ENCODE results near the gene THSD7B. TPM values are rescaled to one million over a fixed set of nuclear protein-coding genes. Genes with fewer than 3 reads are reported as not detected.

Gene THSD7B
- total and polyA plus RNA-seq, 10 of the 15 experiments (the other 5 are each of a cell fraction or from before 2014, with no cell fraction given) = 0.03 to 0.56 (median 0.28) TPM

GRCh38 chr2:136966485-136966884 is 201.1 kb downstream of the THSD7B start (continued):
- TF ChIP-seq REST (IDR thresholded peaks at IDR 0.05; ENCODE audit: low read depth, low read length) = no peak
- TF ChIP-seq NR2C2 (IDR thresholded peaks at IDR 0.05; ENCODE audit: borderline replicate concordance, control insufficient read depth, insufficient read length, low read depth) = no peak
- no peak for TF ChIP-seq MAX (IDR thresholded peaks at IDR 0.05; ENCODE audit: low read depth, low read length)
- no peak for TF ChIP-seq IRF4 (IDR thresholded peaks at IDR 0.05; ENCODE audit: low read depth, low read length)

GRCh38 chr2:136980303-136980702 is 215.0 kb downstream of the THSD7B start:
- Histone ChIP-seq H2AFZ (ENCODE audit: control insufficient read depth, low read depth, low read length) (no peak overlapping the region), H3K79me2 (ENCODE audit: control insufficient read depth, insufficient read depth, low read length) (no peaks in the 10 kb centered on the region), H3K4me3 (no peak overlapping the region), H3K36me3 (ENCODE audit: control insufficient read depth in 2 of 2, insufficient read depth in 2 of 2, low read length in 1 of 2) (no peaks in the 10 kb centered on the region), H3K27me3 (replicated peaks in 1 of 2; ENCODE audit: control insufficient read depth in 2 of 2, insufficient read depth in 2 of 2, low read length in 1 of 2) (no peaks in the 10 kb centered on the region), H3K4me2 (ENCODE audit: control insufficient read depth, insufficient read depth) (no peak overlapping the region), H3K9me3 (replicated peaks; ENCODE audit: control insufficient read depth, insufficient read depth, low read length) (no peaks in the 10 kb centered on the region), H3K27ac (ENCODE audit: control insufficient read depth, insufficient read depth) (no peak overlapping the region), H3K9ac (ENCODE audit: control insufficient read depth, insufficient read depth, low read length) (no peak overlapping the region), H3K4me1 (ENCODE audit: control insufficient read depth, insufficient read depth, low read length) (no peaks in the 10 kb centered on the region), H4K20me1 (ENCODE audit: control insufficient read depth, insufficient read depth) (no peaks in the 10 kb centered on the region)
- ChIA-PET RAD21 (ENCODE audit: unreplicated experiment) (no interaction called here), POLR2A (no interaction called here), CTCF (interaction anchor here (0.6 kb wide), 1 partner anchor 715 kb away, joined by 5 read pairs; no protein-coding TSS in a partner anchor), SMC1A (ENCODE audit: uncharacterized antibody, unreplicated experiment) (no interaction called here)
- ATAC-seq (no peak), FAIRE-seq (no peak), DNase-seq (ENCODE audit: low read depth, low spot score) (no peak)
- in situ Hi-C loops (cut with MboI) (no loop called here), intact Hi-C loops (cut with micrococcal nuclease; ENCODE audit: unreplicated experiment) (no loop called here)
- WGBS (ENCODE audit: insufficient coverage, insufficient replicate concordance, low lambda C conversion rate, missing lambda C conversion rate) = 6% methylated on average over 3 of the region's 3 CpGs
- BruUV-seq (replicated peaks) = no TSS peak
- no peak for TF ChIP-seq SP1 (IDR thresholded peaks at IDR 0.05; ENCODE audit: low read depth, low read length)
- TF ChIP-seq NFYB (IDR thresholded peaks at IDR 0.05; ENCODE audit: insufficient read depth, low read depth, low read length) = no peak
- no peak for TF ChIP-seq BACH1 (IDR thresholded peaks at IDR 0.05; ENCODE audit: borderline replicate concordance)
- no peak for TF ChIP-seq SMARCA5 (IDR thresholded peaks at IDR 0.05)
- TF ChIP-seq NFYA (IDR thresholded peaks at IDR 0.05; ENCODE audit: borderline replicate concordance, low read depth, low read length) = no peak
- TF ChIP-seq ZNF687 (IDR thresholded peaks at IDR 0.05) = no peak
- TF ChIP-seq PBX3 (IDR thresholded peaks at IDR 0.05; ENCODE audit: insufficient replicate concordance, low read depth, low read length) = no peak
- no peak for TF ChIP-seq ATF2 (IDR thresholded peaks at IDR 0.05; ENCODE audit: low read length)
- TF ChIP-seq ATF7 (IDR thresholded peaks at IDR 0.05; ENCODE audit: low read depth) = no peak
